ENCODE measurements around the gene TSPAN11. TPM values are rescaled to one million over a fixed set of nuclear protein-coding genes. Genes with fewer than 3 reads are reported as not detected.

Gene TSPAN11
- total and polyA plus RNA-seq, 4 donors, result 1.4 to 12.1 (median 3.9) TPM

- Histone ChIP-seq H3K27me3 (ENCODE audit: control insufficient read depth in 3 of 3, insufficient read depth in 3 of 3, low read length in 2 of 3) (no peaks in the 10 kb centered on the region), H3K9ac (ENCODE audit: insufficient read depth in 1 of 2, low read length in 2 of 2) (no peak overlapping the region), H3K9me3 (ENCODE audit: control insufficient read depth in 4 of 4, insufficient read depth in 3 of 4, low read length in 3 of 4) (no peaks in the 10 kb centered on the region), H3K27ac (ENCODE audit: low read depth in 1 of 2, low read length in 1 of 2) (no peak overlapping the region), H3K4me3 (no peak overlapping the region), H3K36me3 (ENCODE audit: control insufficient read depth in 4 of 4, insufficient read depth in 4 of 4, low read length in 4 of 4) (no peaks in the 10 kb centered on the region), H3K4me1 (ENCODE audit: control insufficient read depth in 5 of 5, insufficient read depth in 5 of 5, low read length in 5 of 5) (peaks cover 0 to 32% (median 9%) of the 10 kb centered on the region in 5 donors)
- 55 to 76% methylated on average over 6 of the region's 6 CpGs for WGBS, 2 donors
- DNase-seq, result peak in 2 of 3 donors; percentile 73 to 82
- ATAC-seq (ENCODE audit: insufficient read depth, low FRiP score), result no peak
- TF ChIP-seq, protein P1, sequence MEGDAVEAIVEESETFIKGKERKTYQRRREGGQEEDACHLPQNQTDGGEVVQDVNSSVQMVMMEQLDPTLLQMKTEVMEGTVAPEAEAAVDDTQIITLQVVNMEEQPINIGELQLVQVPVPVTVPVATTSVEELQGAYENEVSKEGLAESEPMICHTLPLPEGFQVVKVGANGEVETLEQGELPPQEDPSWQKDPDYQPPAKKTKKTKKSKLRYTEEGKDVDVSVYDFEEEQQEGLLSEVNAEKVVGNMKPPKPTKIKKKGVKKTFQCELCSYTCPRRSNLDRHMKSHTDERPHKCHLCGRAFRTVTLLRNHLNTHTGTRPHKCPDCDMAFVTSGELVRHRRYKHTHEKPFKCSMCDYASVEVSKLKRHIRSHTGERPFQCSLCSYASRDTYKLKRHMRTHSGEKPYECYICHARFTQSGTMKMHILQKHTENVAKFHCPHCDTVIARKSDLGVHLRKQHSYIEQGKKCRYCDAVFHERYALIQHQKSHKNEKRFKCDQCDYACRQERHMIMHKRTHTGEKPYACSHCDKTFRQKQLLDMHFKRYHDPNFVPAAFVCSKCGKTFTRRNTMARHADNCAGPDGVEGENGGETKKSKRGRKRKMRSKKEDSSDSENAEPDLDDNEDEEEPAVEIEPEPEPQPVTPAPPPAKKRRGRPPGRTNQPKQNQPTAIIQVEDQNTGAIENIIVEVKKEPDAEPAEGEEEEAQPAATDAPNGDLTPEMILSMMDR (IDR thresholded peaks at IDR 0.05; ENCODE audit: control extremely low read depth, extremely low read depth), result no peak
Observed at GRCh38 chr12:30911207-30911606, 15.3 kb upstream of the TSPAN11 start.

- TF ChIP-seq, protein P1 (IDR thresholded peaks at IDR 0.05; ENCODE audit: control extremely low read depth, extremely low read depth), result no peak
- H3K9ac ChIP-seq (ENCODE audit: insufficient read depth in 1 of 2, low read length in 2 of 2), result no peak overlapping the region
- WGBS, 2 donors, result 62 to 82% methylated on average over 4 of the region's 4 CpGs
- DNase-seq (no peak), ATAC-seq (ENCODE audit: insufficient read depth, low FRiP score) (no peak)
- H3K36me3 ChIP-seq (ENCODE audit: control insufficient read depth in 4 of 4, insufficient read depth in 4 of 4, low read length in 4 of 4), result no peaks in the 10 kb centered on the region
- H3K4me1 ChIP-seq (ENCODE audit: control insufficient read depth in 5 of 5, insufficient read depth in 5 of 5, low read length in 5 of 5), result peaks cover 0 to 31% (median 8%) of the 10 kb centered on the region in 5 donors
- H3K27me3 ChIP-seq (ENCODE audit: control insufficient read depth in 3 of 3, insufficient read depth in 3 of 3, low read length in 2 of 3), result no peaks in the 10 kb centered on the region
- no peak overlapping the region for H3K27ac ChIP-seq (ENCODE audit: low read depth in 1 of 2, low read length in 1 of 2)
- H3K9me3 ChIP-seq (ENCODE audit: control insufficient read depth in 4 of 4, insufficient read depth in 3 of 4, low read length in 3 of 4), result no peaks in the 10 kb centered on the region
- H3K4me3 ChIP-seq, result no peak overlapping the region
Observed at GRCh38 chr12:30913323-30913722, 13.2 kb upstream of the TSPAN11 start.

DNA sequence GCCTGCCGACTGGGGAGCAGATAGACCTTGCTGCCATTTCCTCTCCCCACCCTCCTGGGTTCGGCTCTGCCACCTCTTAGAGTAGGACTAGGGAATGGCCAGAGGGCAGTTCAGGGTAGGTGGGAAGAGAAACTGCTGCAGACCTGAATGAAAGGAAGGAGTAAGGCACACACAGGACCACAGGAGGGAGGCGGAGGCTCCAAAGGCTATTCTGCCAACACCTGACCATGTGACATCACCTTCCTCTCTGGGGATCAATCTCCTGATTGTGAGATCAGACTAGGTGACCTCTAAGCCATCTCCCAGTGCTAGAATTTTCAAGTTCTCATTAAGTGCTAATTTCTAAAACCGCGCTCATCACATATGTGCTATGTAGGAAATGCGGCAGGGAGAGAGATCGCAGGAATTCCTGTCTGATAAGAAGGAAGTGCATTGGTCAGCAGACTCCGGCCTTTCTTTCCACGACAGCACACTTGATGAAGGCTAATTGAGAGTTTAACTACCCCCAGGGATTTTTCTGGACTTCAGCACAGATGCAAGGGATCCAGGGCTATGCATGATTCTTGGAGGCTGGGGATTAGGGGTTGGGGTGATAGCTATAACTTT lies 11.5 kb upstream of the TSPAN11 start:
- 71 to 73% methylated on average over 9 of the region's 9 CpGs for WGBS, 2 donors

More for the DNA sequence above, 11.5 kb upstream of the TSPAN11 start:
- H3K9ac ChIP-seq (ENCODE audit: insufficient read depth in 1 of 2, low read length in 2 of 2), result no peak overlapping the region
- H3K27me3 ChIP-seq (ENCODE audit: control insufficient read depth in 3 of 3, insufficient read depth in 3 of 3, low read length in 2 of 3), result no peaks in the 10 kb centered on the region
- no peak overlapping the region for H3K27ac ChIP-seq (ENCODE audit: low read depth in 1 of 2, low read length in 1 of 2)
- no peaks in the 10 kb centered on the region for H3K9me3 ChIP-seq (ENCODE audit: control insufficient read depth in 4 of 4, insufficient read depth in 3 of 4, low read length in 3 of 4)
- TF ChIP-seq, protein P1 (IDR thresholded peaks at IDR 0.05; ENCODE audit: control extremely low read depth, extremely low read depth), result no peak
- no peak overlapping the region for H3K4me3 ChIP-seq
- no peak for DNase-seq
- no peak for ATAC-seq (ENCODE audit: insufficient read depth, low FRiP score)
- H3K4me1 ChIP-seq (ENCODE audit: control insufficient read depth in 5 of 5, insufficient read depth in 5 of 5, low read length in 5 of 5), result peaks cover 0 to 14% (median 0%) of the 10 kb centered on the region in 5 donors
- no peaks in the 10 kb centered on the region for H3K36me3 ChIP-seq (ENCODE audit: control insufficient read depth in 4 of 4, insufficient read depth in 4 of 4, low read length in 4 of 4)

Data from lung (tissue), 12 donors.